ENCODE measurements around the gene CALCOCO1. TPM values are rescaled to one million over a fixed set of nuclear protein-coding genes. Genes with fewer than 3 reads are reported as not detected.

Gene CALCOCO1
- total and polyA plus RNA-seq, 10 of the 15 experiments (the other 5 are each of a cell fraction or from before 2014, with no cell fraction given) = 2.8 to 55.9 (median 13.7) TPM

DNA sequence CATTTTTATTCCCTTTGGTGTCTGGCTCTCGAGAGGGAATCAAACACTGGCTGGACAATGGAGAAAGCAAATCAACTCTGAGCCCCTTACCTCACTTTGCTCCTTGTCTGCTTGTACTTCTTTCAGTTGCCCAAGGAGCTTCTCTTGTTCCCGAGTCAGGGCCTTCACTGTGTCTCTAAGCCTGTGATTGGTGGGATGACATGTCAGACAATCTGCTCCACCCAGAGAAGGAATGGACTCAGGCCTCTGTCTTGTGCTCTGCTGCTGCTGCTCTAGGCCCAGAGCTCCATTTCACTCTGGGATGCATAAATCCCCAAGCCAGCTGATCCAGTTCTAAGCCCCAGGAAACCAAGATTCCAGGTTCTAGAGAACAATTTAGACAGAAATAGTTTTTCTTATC lies 7.6 kb downstream of the CALCOCO1 start:
- Histone ChIP-seq H3K4me3 (no peak overlapping the region), H3K4me1 (ENCODE audit: control insufficient read depth, insufficient read depth, low read length) (peaks cover 14% of the 10 kb centered on the region), H4K20me1 (ENCODE audit: control insufficient read depth, insufficient read depth) (no peaks in the 10 kb centered on the region), H3K27ac (ENCODE audit: control insufficient read depth, insufficient read depth) (no peak overlapping the region), H3K4me2 (ENCODE audit: control insufficient read depth, insufficient read depth) (no peak overlapping the region), H3K9ac (ENCODE audit: control insufficient read depth, insufficient read depth, low read length) (no peak overlapping the region), H3K36me3 (ENCODE audit: control insufficient read depth in 2 of 2, insufficient read depth in 2 of 2, low read length in 1 of 2) (no peaks in the 10 kb centered on the region), H3K79me2 (ENCODE audit: control insufficient read depth, insufficient read depth, low read length) (no peaks in the 10 kb centered on the region), H3K9me3 (replicated peaks; ENCODE audit: control insufficient read depth, insufficient read depth, low read length) (no peaks in the 10 kb centered on the region), H3K27me3 (replicated peaks in 1 of 2; ENCODE audit: control insufficient read depth in 2 of 2, insufficient read depth in 2 of 2, low read length in 1 of 2) (no peaks in the 10 kb centered on the region), H2AFZ (ENCODE audit: control insufficient read depth, low read depth, low read length) (no peak overlapping the region)
- ChIA-PET POLR2A (no interaction called here), CTCF (interaction anchor here (1.2 to 7.3 kb wide), 2 partner anchors 17 to 25 kb away, joined by 3 to 66 read pairs; no protein-coding TSS in a partner anchor), RAD21 (ENCODE audit: unreplicated experiment) (no interaction called here), SMC1A (ENCODE audit: uncharacterized antibody, unreplicated experiment) (interaction anchor here (1.0 to 1.5 kb wide), 3 partner anchors 9 to 25 kb away, joined by 3 to 4 read pairs (median 3); no protein-coding TSS in a partner anchor)
- BruUV-seq (replicated peaks) = no TSS peak
- FAIRE-seq (no peak), DNase-seq (ENCODE audit: low read depth, low spot score) (no peak), ATAC-seq (no peak)
- WGBS (ENCODE audit: insufficient coverage, insufficient replicate concordance, low lambda C conversion rate, missing lambda C conversion rate) = 70% methylated on average over 2 of the region's 2 CpGs
- in situ Hi-C loops (cut with MboI) = no loop called here
- intact Hi-C loops (cut with micrococcal nuclease; ENCODE audit: unreplicated experiment) = no loop called here
- TF ChIP-seq POU2F2 (IDR thresholded peaks at IDR 0.05; ENCODE audit: borderline replicate concordance, low read depth, low read length) (no peak), SKIL (IDR thresholded peaks at IDR 0.05; ENCODE audit: low read depth, poor library complexity, severe bottlenecking) (no peak), JUNB (IDR thresholded peaks at IDR 0.05) (no peak), ZNF687 (IDR thresholded peaks at IDR 0.05) (no peak), NR2C2 (IDR thresholded peaks at IDR 0.05; ENCODE audit: borderline replicate concordance, control insufficient read depth, insufficient read length, low read depth) (no peak), USF2 (IDR thresholded peaks at IDR 0.05; ENCODE audit: borderline replicate concordance, low read depth, low read length) (no peak), NFYB (IDR thresholded peaks at IDR 0.05; ENCODE audit: insufficient read depth, low read depth, low read length) (0 out of 2 replicates have a peak, but pooled peaks have one; percentile 7), KLF5 (IDR thresholded peaks at IDR 0.05; ENCODE audit: partially characterized antibody) (no peak), PAX5 (IDR thresholded peaks at IDR 0.05; ENCODE audit: borderline replicate concordance, low read depth, low read length) (no peak), MXI1 (IDR thresholded peaks at IDR 0.05; ENCODE audit: low read depth, low read length) (no peak)
- TF ChIP-seq, protein P1, sequence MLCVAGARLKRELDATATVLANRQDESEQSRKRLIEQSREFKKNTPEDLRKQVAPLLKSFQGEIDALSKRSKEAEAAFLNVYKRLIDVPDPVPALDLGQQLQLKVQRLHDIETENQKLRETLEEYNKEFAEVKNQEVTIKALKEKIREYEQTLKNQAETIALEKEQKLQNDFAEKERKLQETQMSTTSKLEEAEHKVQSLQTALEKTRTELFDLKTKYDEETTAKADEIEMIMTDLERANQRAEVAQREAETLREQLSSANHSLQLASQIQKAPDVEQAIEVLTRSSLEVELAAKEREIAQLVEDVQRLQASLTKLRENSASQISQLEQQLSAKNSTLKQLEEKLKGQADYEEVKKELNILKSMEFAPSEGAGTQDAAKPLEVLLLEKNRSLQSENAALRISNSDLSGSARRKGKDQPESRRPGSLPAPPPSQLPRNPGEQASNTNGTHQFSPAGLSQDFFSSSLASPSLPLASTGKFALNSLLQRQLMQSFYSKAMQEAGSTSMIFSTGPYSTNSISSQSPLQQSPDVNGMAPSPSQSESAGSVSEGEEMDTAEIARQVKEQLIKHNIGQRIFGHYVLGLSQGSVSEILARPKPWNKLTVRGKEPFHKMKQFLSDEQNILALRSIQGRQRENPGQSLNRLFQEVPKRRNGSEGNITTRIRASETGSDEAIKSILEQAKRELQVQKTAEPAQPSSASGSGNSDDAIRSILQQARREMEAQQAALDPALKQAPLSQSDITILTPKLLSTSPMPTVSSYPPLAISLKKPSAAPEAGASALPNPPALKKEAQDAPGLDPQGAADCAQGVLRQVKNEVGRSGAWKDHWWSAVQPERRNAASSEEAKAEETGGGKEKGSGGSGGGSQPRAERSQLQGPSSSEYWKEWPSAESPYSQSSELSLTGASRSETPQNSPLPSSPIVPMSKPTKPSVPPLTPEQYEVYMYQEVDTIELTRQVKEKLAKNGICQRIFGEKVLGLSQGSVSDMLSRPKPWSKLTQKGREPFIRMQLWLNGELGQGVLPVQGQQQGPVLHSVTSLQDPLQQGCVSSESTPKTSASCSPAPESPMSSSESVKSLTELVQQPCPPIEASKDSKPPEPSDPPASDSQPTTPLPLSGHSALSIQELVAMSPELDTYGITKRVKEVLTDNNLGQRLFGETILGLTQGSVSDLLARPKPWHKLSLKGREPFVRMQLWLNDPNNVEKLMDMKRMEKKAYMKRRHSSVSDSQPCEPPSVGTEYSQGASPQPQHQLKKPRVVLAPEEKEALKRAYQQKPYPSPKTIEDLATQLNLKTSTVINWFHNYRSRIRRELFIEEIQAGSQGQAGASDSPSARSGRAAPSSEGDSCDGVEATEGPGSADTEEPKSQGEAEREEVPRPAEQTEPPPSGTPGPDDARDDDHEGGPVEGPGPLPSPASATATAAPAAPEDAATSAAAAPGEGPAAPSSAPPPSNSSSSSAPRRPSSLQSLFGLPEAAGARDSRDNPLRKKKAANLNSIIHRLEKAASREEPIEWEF (IDR thresholded peaks at IDR 0.05; ENCODE audit: insufficient replicate concordance, low read depth, low read length) = no peak

Measured in GM12878 (cell line).